ENCODE data around the gene KBTBD2. TPM values are rescaled to one million over a fixed set of nuclear protein-coding genes. Genes with fewer than 3 reads are reported as not detected.
"Not testable (repeated sequence)": the region's sequence is repeated elsewhere in the genome, so short reads cannot be mapped to it uniquely, and the experiment has no call there.

The KBTBD2 gene
- total and polyA plus RNA-seq, 12 donors: 13.3 to 34.1 (median 24.0) TPM

GRCh38 chr7:32865448-32866030 lies 26.0 kb downstream of the KBTBD2 start:
- Histone ChIP-seq H3K4me3 (no peak overlapping the region), H3K36me3 (peaks cover 0 to 51% (median 16%) of the 10 kb centered on the region in 9 donors), H3K27ac (no peak overlapping the region), H3K27me3 (no peaks in the 10 kb centered on the region), H3K4me1 (peaks cover 0 to 25% (median 10%) of the 10 kb centered on the region in 9 donors), H3K9me3 (peaks cover 0 to 10% (median 0%) of the 10 kb centered on the region in 11 donors)
- TF ChIP-seq CTCF (IDR thresholded peaks at IDR 0.05): no peak
- DNase-seq (no peak), ATAC-seq (peak in 1 of 8 donors; percentile 6)
- intact Hi-C loops (cut with DNase I): no loop called here

- DNase-seq; intact Hi-C loops (cut with DNase I); H3K4me3 ChIP-seq; H3K9me3 ChIP-seq; H3K27me3 ChIP-seq; H3K27ac ChIP-seq; ATAC-seq: not testable (repeated sequence)
- 98 to 100% methylated on average over 1 of the region's 1 CpG for WGBS, 2 donors
- Histone ChIP-seq H3K36me3 (peaks cover 0 to 34% (median under 1%) of the 10 kb centered on the region in 9 donors), H3K4me1 (peaks cover 0 to 15% (median 8%) of the 10 kb centered on the region in 9 donors)
Observed at GRCh38 chr7:32863872-32864271, 27.7 kb downstream of the KBTBD2 start.

GRCh38 chr7:32860090-32860489 lies 31.5 kb downstream of the KBTBD2 start:
- no peak for TF ChIP-seq CTCF (IDR thresholded peaks at IDR 0.05)
- DNase-seq (no peak), ATAC-seq (no peak)
- H3K27ac ChIP-seq: no peak overlapping the region
- no peaks in the 10 kb centered on the region for H3K27me3 ChIP-seq
- no peak overlapping the region for H3K4me3 ChIP-seq
- peaks cover 0 to 2% (median 0%) of the 10 kb centered on the region in 9 donors for H3K36me3 ChIP-seq
- intact Hi-C loops (cut with DNase I): no loop called here
- H3K4me1 ChIP-seq: peaks cover 0 to 16% (median 8%) of the 10 kb centered on the region in 9 donors
- H3K9me3 ChIP-seq: no peaks in the 10 kb centered on the region

- 0 to 68% methylated on average over 1 of the region's 1 CpG for WGBS, 2 donors
- Histone ChIP-seq H3K27ac (no peak overlapping the region), H3K36me3 (no peaks in the 10 kb centered on the region), H3K4me3 (no peak overlapping the region), H3K9me3 (no peaks in the 10 kb centered on the region), H3K27me3 (no peaks in the 10 kb centered on the region), H3K4me1 (peaks cover 0 to 16% (median 8%) of the 10 kb centered on the region in 9 donors)
- no peak for TF ChIP-seq CTCF (IDR thresholded peaks at IDR 0.05)
- no peak for ATAC-seq
- intact Hi-C loops (cut with DNase I): loop anchor here in 1 of 10 donors (10.0 kb wide), 1 partner anchor 64 kb away; no protein-coding TSS in a partner anchor
- no peak for DNase-seq
Observed at GRCh38 chr7:32858648-32859047, 32.9 kb downstream of the KBTBD2 start.

GRCh38 chr7:32857063-32857462 lies 34.5 kb downstream of the KBTBD2 start:
- H3K4me3 ChIP-seq, H3K36me3 ChIP-seq, H3K9me3 ChIP-seq, H3K27me3 ChIP-seq, DNase-seq: not testable (repeated sequence)
- Histone ChIP-seq H3K27ac (peak overlapping the region in 1 of 10 donors; percentile 30), H3K4me1 (peaks cover 0 to 16% (median 8%) of the 10 kb centered on the region in 9 donors)
- ATAC-seq: peak in 7 of 8 donors; percentile 51 to 86 (median 76)
- intact Hi-C loops (cut with DNase I): loop anchor here in 1 of 10 donors (10.0 kb wide), 1 partner anchor 62 kb away; no protein-coding TSS in a partner anchor
- 22 to 42% methylated on average over 5 of the region's 5 CpGs for WGBS, 2 donors

- not testable (repeated sequence) for H3K27me3 ChIP-seq, H3K9me3 ChIP-seq, H3K36me3 ChIP-seq, H3K4me3 ChIP-seq, H3K27ac ChIP-seq, DNase-seq
- WGBS, 2 donors: 45 to 52% methylated on average over 8 of the region's 9 CpGs
- intact Hi-C loops (cut with DNase I): loop anchor here in 1 of 10 donors (10.0 kb wide), 1 partner anchor 61 kb away; no protein-coding TSS in a partner anchor
- ATAC-seq: peak in 6 of 8 donors; percentile 28 to 48 (median 38)
- peaks cover 0 to 16% (median 8%) of the 10 kb centered on the region in 9 donors for H3K4me1 ChIP-seq
Observed at GRCh38 chr7:32855837-32856775, 35.5 kb downstream of the KBTBD2 start.

GRCh38 chr7:32850654-32851053 lies 40.9 kb downstream of the KBTBD2 start:
- H3K27me3 ChIP-seq, H3K9me3 ChIP-seq, H3K27ac ChIP-seq, ATAC-seq, H3K36me3 ChIP-seq, H3K4me3 ChIP-seq, DNase-seq: not testable (repeated sequence)
- H3K4me1 ChIP-seq: peaks cover 0 to 14% (median 3%) of the 10 kb centered on the region in 9 donors
- 61 to 64% methylated on average over 3 of the region's 3 CpGs for WGBS, 2 donors
- intact Hi-C loops (cut with DNase I): loop anchor here in 1 of 10 donors (10.0 kb wide), 1 partner anchor 56 kb away; no protein-coding TSS in a partner anchor

- not testable (repeated sequence) for H3K4me3 ChIP-seq, H3K27ac ChIP-seq, H3K27me3 ChIP-seq, DNase-seq, H3K9me3 ChIP-seq, H3K36me3 ChIP-seq, ATAC-seq
- intact Hi-C loops (cut with DNase I): loop anchor here in 5 of 10 donors (5.0 to 10.0 kb wide), 7 partner anchors 44 to 259 kb away; partner anchors contain the start of genes KBTBD2 (in 2 of the 5), FKBP9 (in 1 of the 5) and RP9 (in 1 of the 5)
- 63 to 82% methylated on average over 2 of the region's 2 CpGs for WGBS, 2 donors
- peaks cover 0 to 10% (median 3%) of the 10 kb centered on the region in 9 donors for H3K4me1 ChIP-seq
Observed at GRCh38 chr7:32848655-32849054, 42.9 kb downstream of the KBTBD2 start.
